AG04449 (cell line): ENCODE results near the gene SLC25A19.

Experiments
- CTCF ChIA-PET: fragments of 350-600 bp; formaldehyde crosslinking; extraction: SDS; loops from one replicate; lab custom pipeline; 2021; ENCODE audit warnings: antibody characterized with exemption; lab: Yijun Ruan, JAX
- POLR2A ChIA-PET: fragments of 400-600, 350-600 bp; formaldehyde crosslinking; extraction: SDS; loops from one replicate; lab custom pipeline; 2020; ENCODE audit warnings: antibody characterized with exemption, inconsistent platforms; lab: Yijun Ruan, JAX
- DNase-seq: peaks from one replicate; pipeline ENCODE4 v3.0.0-alpha.2; 2010; ENCODE audit warnings: low read depth, low spot score
- H3K4me3 ChIP-seq: 2 replicates; pipeline ENCODE4 v1.5.1; 2011; ENCODE audit warnings: low read depth, mild to moderate bottlenecking, control low read depth, low read length
- CTCF ChIP-seq: IDR thresholded peaks from one replicate; pipeline ENCODE4 v1.5.1; 2011; ENCODE audit warnings: mild to moderate bottlenecking, moderate library complexity, low read length, control low read depth, inconsistent platforms; ENCODE audit not compliant: insufficient read depth; ENCODE audit errors: missing control alignments

SLC25A19 gene

GRCh38 chr17:75289115-75289831 is at the start of gene SLC25A19:
Gene SLC25A19 (minus strand): TSS chr17:75289433. CDS start chr17:75286764, 2,669 bp downstream.
- POLR2A ChIA-PET: interaction anchor here (0.6 to 1.4 kb wide), 11 partner anchors 12 to 167 kb away, joined by 3 to 23 read pairs (median 4); partner anchors contain the start of genes GGA3, GRB2, MIF4GD and MRPS7

GRCh38 chr17:75338335-75338734 is 49.1 kb upstream of the SLC25A19 start:
- H3K4me3 ChIP-seq: no peak overlapping the region
- ChIA-PET POLR2A (interaction anchor here (0.6 kb wide), 1 partner anchor 56 kb away, joined by 4 read pairs; no protein-coding TSS in a partner anchor), CTCF (interaction anchor here (0.8 to 1.7 kb wide), 9 partner anchors 9 to 80 kb away, joined by 3 to 6 read pairs (median 4); partner anchors contain the start of gene MIF4GD)
- no peak for TF ChIP-seq CTCF
- DNase-seq: no peak

More at GRCh38 chr17:75289115-75289831, at the start of gene SLC25A19:
- TF ChIP-seq CTCF: no peak
- DNase-seq: peak; percentile 90
- H3K4me3 ChIP-seq: peak within 1 kb of the TSS; percentile 92
- CTCF ChIA-PET: interaction anchor here (0.9 to 5.7 kb wide), 7 partner anchors 18 to 123 kb away, joined by 4 to 54 read pairs (median 6); partner anchors contain the start of gene MIF4GD

- no peak for TF ChIP-seq CTCF
- DNase-seq: no peak
- CTCF ChIA-PET: interaction anchor here (0.9 to 3.5 kb wide), 5 partner anchors 8 to 68 kb away, joined by 3 to 41 read pairs (median 7); partner anchors contain the start of gene MIF4GD
- POLR2A ChIA-PET: interaction anchor here (0.6 kb wide), 1 partner anchor 16 kb away, joined by 3 read pairs; no protein-coding TSS in a partner anchor
- no peak overlapping the region for H3K4me3 ChIP-seq
Observed at GRCh38 chr17:75335315-75335714, 46.1 kb upstream of the SLC25A19 start.

GRCh38 chr17:75334723-75335122 is 45.5 kb upstream of the SLC25A19 start:
- no peak overlapping the region for H3K4me3 ChIP-seq
- DNase-seq: no peak
- ChIA-PET CTCF (interaction anchor here (1.8 to 3.5 kb wide), 3 partner anchors 8 to 18 kb away, joined by 4 to 41 read pairs (median 7); no protein-coding TSS in a partner anchor), POLR2A (no interaction called here)
- no peak for TF ChIP-seq CTCF

GRCh38 chr17:75331671-75332070 is 42.4 kb upstream of the SLC25A19 start:
- TF ChIP-seq CTCF: no peak
- ChIA-PET CTCF (interaction anchor here (0.7 kb wide), 1 partner anchor 62 kb away, joined by 3 read pairs; no protein-coding TSS in a partner anchor), POLR2A (no interaction called here)
- DNase-seq: no peak
- no peak overlapping the region for H3K4me3 ChIP-seq

- no peak for TF ChIP-seq CTCF
- POLR2A ChIA-PET: no interaction called here
- CTCF ChIA-PET: interaction anchor here (1.0 to 3.1 kb wide), 3 partner anchors 8 to 57 kb away, joined by 4 to 13 read pairs (median 7); partner anchors contain the start of gene MIF4GD
- no peak overlapping the region for H3K4me3 ChIP-seq
- DNase-seq: no peak
Observed at GRCh38 chr17:75327757-75328156, 38.5 kb upstream of the SLC25A19 start.
